Mammary epithelial cell (primary cell): Measurements from ENCODE around the gene CITED4.

Experiments used
- CTCF ChIP-seq, 2 donors: IDR thresholded peaks in 1 of 2; conservative IDR thresholded peaks in 1 of 2; 2 replicates each; pipeline ENCODE4 v1.5.1; 2011 to 2012; ENCODE audit warnings: inconsistent platforms in 2 of 2, low read length in 2 of 2, mild to moderate bottlenecking in 2 of 2, control low read depth in 1 of 2, low read depth in 1 of 2; ENCODE audit not compliant: insufficient read depth in 1 of 2; ENCODE audit errors: extremely low read depth in 1 of 2
- EZH2 ChIP-seq: IDR thresholded peaks from 2 replicates; pipeline ENCODE4 v1.6.1; 2012; ENCODE audit warnings: low read length, inconsistent platforms, borderline replicate concordance

- no peak for TF ChIP-seq EZH2
- no peak for TF ChIP-seq CTCF (conservative IDR thresholded peaks at IDR 0.05 in 1 of 2, IDR thresholded peaks at IDR 0.05 in 1 of 2; ENCODE audit: extremely low read depth in 1 of 2, insufficient read depth in 1 of 2, low read depth in 1 of 2, low read length in 2 of 2)
These were observed 19.5 kb downstream of the CITED4 start for GRCh38 chr1:40842691-40843090.
